ENCODE results near the gene ATP5PF. TPM values are rescaled to one million over a fixed set of nuclear protein-coding genes. Genes with fewer than 3 reads are reported as not detected.
A peak's percentile ranks its signal among the peaks of the same experiment; 100 is the strongest.

Gene ATP5PF
- total RNA-seq, 1 donor from 2014 or later = 819 TPM

GRCh38 chr21:25688275-25689155 is 46.2 kb downstream of the ATP5PF start:
- no peak for TF ChIP-seq CTCF (IDR thresholded peaks at IDR 0.05; ENCODE audit: borderline replicate concordance)
- Histone ChIP-seq H3K4me3 (no peak overlapping the region), H3K27me3 (ENCODE audit: low read depth) (no peaks in the 10 kb centered on the region), H3K27ac (replicated peaks) (peak overlapping the region; percentile 79), H3K9me3 (replicated peaks) (no peaks in the 10 kb centered on the region), H3K36me3 (peaks cover 3% of the 10 kb centered on the region), H3K4me1 (peaks cover 54% of the 10 kb centered on the region)
- intact Hi-C loops (cut with micrococcal nuclease) = no loop called here
- no peak for DNase-seq

GRCh38 chr21:25687787-25688186 is 46.9 kb downstream of the ATP5PF start:
- intact Hi-C loops (cut with micrococcal nuclease) = no loop called here
- H3K27ac ChIP-seq (replicated peaks) = peak overlapping the region; percentile 79
- H3K36me3 ChIP-seq = no peaks in the 10 kb centered on the region

GRCh38 chr21:25682382-25682781 is 52.3 kb downstream of the ATP5PF start:
- H3K27ac ChIP-seq (replicated peaks) = peak overlapping the region; percentile 9
- peaks cover 10% of the 10 kb centered on the region for H3K36me3 ChIP-seq
- H3K4me1 ChIP-seq = peaks cover 37% of the 10 kb centered on the region
- intact Hi-C loops (cut with micrococcal nuclease) = no loop called here
- DNase-seq = no peak
- no peaks in the 10 kb centered on the region for H3K27me3 ChIP-seq (ENCODE audit: low read depth)
- TF ChIP-seq CTCF (IDR thresholded peaks at IDR 0.05; ENCODE audit: borderline replicate concordance) = no peak
- no peak overlapping the region for H3K4me3 ChIP-seq
- H3K9me3 ChIP-seq (replicated peaks) = no peaks in the 10 kb centered on the region

More at GRCh38 chr21:25687787-25688186, 46.9 kb downstream of the ATP5PF start:
- no peaks in the 10 kb centered on the region for H3K9me3 ChIP-seq (replicated peaks)
- no peak for DNase-seq
- H3K4me3 ChIP-seq = no peak overlapping the region
- TF ChIP-seq CTCF (IDR thresholded peaks at IDR 0.05; ENCODE audit: borderline replicate concordance) = no peak
- H3K27me3 ChIP-seq (ENCODE audit: low read depth) = no peaks in the 10 kb centered on the region
- peaks cover 54% of the 10 kb centered on the region for H3K4me1 ChIP-seq

DNA sequence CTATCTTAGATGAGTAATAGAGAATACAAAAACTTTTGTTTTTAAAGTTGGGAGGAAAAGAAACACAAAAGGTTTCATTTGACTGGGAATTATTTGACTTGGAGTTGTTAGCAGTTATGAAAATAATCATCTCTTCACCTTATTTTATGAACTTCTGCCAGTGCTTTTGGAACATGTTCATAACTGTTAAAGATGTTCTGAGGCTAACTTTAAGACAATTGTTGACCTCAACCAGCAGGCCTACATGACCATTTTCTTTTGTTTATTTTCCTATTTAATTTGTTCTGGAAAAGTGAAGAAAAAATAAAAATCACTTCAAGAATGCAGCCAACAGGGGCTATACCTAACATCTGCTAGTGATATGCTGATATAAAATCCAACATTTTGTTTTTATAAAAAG is 58.3 kb downstream of the ATP5PF start:
- Histone ChIP-seq H3K4me1 (peaks cover 30% of the 10 kb centered on the region), H3K36me3 (peaks cover 6% of the 10 kb centered on the region), H3K27me3 (ENCODE audit: low read depth) (no peaks in the 10 kb centered on the region), H3K9me3 (replicated peaks) (no peaks in the 10 kb centered on the region), H3K27ac (replicated peaks) (peak overlapping the region; percentile 59), H3K4me3 (no peak overlapping the region)
- intact Hi-C loops (cut with micrococcal nuclease) = no loop called here
- no peak for DNase-seq
- TF ChIP-seq CTCF (IDR thresholded peaks at IDR 0.05; ENCODE audit: borderline replicate concordance) = no peak

Other genes with a start within 250 kb of the ATP5PF start
- 49.9 TPM for gene MRPL39, start 127.4 kb downstream of the ATP5PF start, total RNA-seq
- 23.7 TPM for gene JAM2, start 95.6 kb downstream of the ATP5PF start, total RNA-seq
- gene GABPA, start 68 bp upstream of the ATP5PF start, total RNA-seq = 15.5 TPM

Measured in left ventricle myocardium inferior (tissue), 1 donor.